Motor neuron (in vitro differentiated cells): ENCODE results near the gene CPT2. TPM values are rescaled to one million over a fixed set of nuclear protein-coding genes. Genes with fewer than 3 reads are reported as not detected.

ENCODE experiments used
- ATAC-seq, 8 experiments: fragments of 200-7000 bp; cut with Tn5 transposase; replicated peaks in 6 of 8; 2 replicates each; pipeline ENCODE4 v1.8.0; 2021; ENCODE audit warnings: mild to moderate bottlenecking in 8 of 8, moderate library complexity in 8 of 8
- H3K27ac ChIP-seq, 2 donors: fragments of 250-450 bp; sonication (Bioruptor Pico); 2 replicates each; pipeline ENCODE4 v1.9.0; 2021; ENCODE audit warnings: antibody characterized with exemption in 2 of 2, mild to moderate bottlenecking in 2 of 2, moderate library complexity in 1 of 2
- H3K4me1 ChIP-seq, 2 donors: fragments of 250-450 bp; sonication (Bioruptor Pico); replicated peaks in 1 of 2; 2 replicates each; pipeline ENCODE4 v1.6.1; 2021; ENCODE audit warnings: antibody characterized with exemption in 2 of 2, mild to moderate bottlenecking in 2 of 2, moderate library complexity in 1 of 2
- H3K4me3 ChIP-seq, 5 donors: fragments of 250-450 bp; sonication (Bioruptor Pico); 2 replicates each; pipeline ENCODE4 v1.9.0; 2021; ENCODE audit warnings: antibody characterized with exemption in 5 of 5, mild to moderate bottlenecking in 5 of 5, moderate library complexity in 4 of 5
- WGBS, 10 experiments: fragments of 450-650 bp; shearing (Covaris generic); methylation state at CpG; one replicate each; pipeline ENCODE4 v1.0.0; 2022; 5-methylcytosine and 5-hydroxymethylcytosine counted together
- in situ Hi-C, 9 experiments: fragments of 400-800 bp; cut with MboI; loops; one replicate each; pipeline ENCODE4 v1.15.0; 2021; ENCODE audit warnings: low sequenced_read_pairs in 9 of 9, low pct_unique_long_range_greater_than_20kb in 2 of 9; ENCODE audit not compliant: unreplicated experiment in 9 of 9
- total RNA-seq, 8 experiments: library from RNA; unstranded; fragments of 300-600 nt; gene quantifications; 2 replicates each; pipeline versions ENCODE4 v1.2.3 to v1.2.4, GENCODE V29; 2022

Gene CPT2
- total RNA-seq, 8 experiments from 2014 or later, result 20.1 to 28.6 (median 24.0) TPM

GRCh38 chr1:53241828-53242227 lies 45.2 kb downstream of the CPT2 start:
- in situ Hi-C loops, result no loop called here

GRCh38 chr1:53242381-53242780 lies 45.8 kb downstream of the CPT2 start:
- ATAC-seq, result no peak
- WGBS, 10 experiments, result 65 to 93% (median 83%) methylated on average over 1 to 4 of the region's 4 CpGs; no CpG with 5 or more reads in 3 of the 10 experiments
- Histone ChIP-seq H3K4me1 (peaks cover 8 to 9% of the 10 kb centered on the region in 2 donors), H3K4me3 (no peak overlapping the region), H3K27ac (no peak overlapping the region)
- in situ Hi-C loops, result no loop called here

More at GRCh38 chr1:53241828-53242227, 45.2 kb downstream of the CPT2 start:
- no peak overlapping the region for H3K4me3 ChIP-seq
- ATAC-seq, result no peak
- H3K4me1 ChIP-seq, result peaks cover 14 to 15% of the 10 kb centered on the region in 2 donors
- WGBS, 10 experiments, result 60 to 100% (median 91%) methylated on average over 1 to 2 of the region's 2 CpGs
- H3K27ac ChIP-seq, result no peak overlapping the region

GRCh38 chr1:53244141-53244540 lies 47.5 kb downstream of the CPT2 start:
- 32 to 100% (median 88%) methylated on average over 1 to 4 of the region's 4 CpGs for WGBS, 10 experiments
- in situ Hi-C loops, result no loop called here
- no peak for ATAC-seq
- Histone ChIP-seq H3K4me1 (peaks cover 2 to 3% of the 10 kb centered on the region in 2 donors), H3K27ac (no peak overlapping the region), H3K4me3 (no peak overlapping the region)

DNA sequence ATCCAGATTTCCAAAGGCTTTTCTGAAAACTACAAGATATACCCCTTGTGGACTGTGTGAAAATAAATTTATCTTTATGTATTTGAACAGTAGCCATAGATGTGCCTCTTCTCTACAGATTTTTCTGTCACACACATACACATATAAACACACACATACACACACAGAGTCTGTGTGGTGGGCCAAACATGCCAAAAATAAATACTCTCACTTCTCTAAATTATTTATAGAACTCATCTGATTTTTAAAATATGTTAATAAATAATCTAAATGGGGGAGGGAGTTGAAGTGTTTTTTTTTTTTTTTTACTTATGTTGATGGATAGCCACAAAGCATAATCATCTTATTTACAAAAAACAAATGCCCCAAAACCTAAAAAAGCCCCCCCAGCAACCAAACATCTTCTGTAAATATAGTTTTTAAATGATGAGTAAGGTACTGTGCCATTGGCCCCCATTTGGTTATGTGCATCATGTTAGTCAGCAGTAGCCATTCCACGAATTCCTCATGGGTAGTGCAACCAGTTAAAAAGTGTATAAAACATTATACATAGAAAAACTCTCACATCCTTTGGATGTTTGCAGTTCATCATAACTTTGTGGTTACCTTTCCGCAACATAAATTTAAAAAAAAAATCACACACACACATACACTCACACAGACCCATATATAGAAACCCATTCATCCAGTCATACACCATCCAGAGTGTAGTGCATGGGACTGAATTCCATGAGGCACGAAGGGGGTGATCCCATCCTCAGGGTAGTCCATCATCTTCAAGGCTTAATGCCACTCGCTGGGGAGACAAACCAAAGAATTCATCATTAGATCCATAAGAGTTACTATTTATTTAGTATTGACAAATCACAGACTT lies 49.9 kb downstream of the CPT2 start:
- Histone ChIP-seq H3K4me1 (peaks cover 0 to 11% of the 10 kb centered on the region in 2 donors), H3K4me3 (no peak overlapping the region), H3K27ac (no peak overlapping the region)
- whole genome bisulfite sequencing, 10 experiments, result 67 to 100% (median 82%) methylated on average over 1 to 4 of the region's 4 CpGs; no CpG with 5 or more reads in 3 of the 10 experiments
- peak in 1 of 8 experiments; percentile 54 for ATAC-seq
- in situ Hi-C loops, result no loop called here

GRCh38 chr1:53249706-53250105 lies 53.1 kb downstream of the CPT2 start:
- Histone ChIP-seq H3K4me3 (no peak overlapping the region), H3K27ac (no peak overlapping the region), H3K4me1 (peaks cover 0 to 11% of the 10 kb centered on the region in 2 donors)
- 31 to 100% (median 60%) methylated on average over 1 to 3 of the region's 3 CpGs; no CpG with 5 or more reads in 1 of the 10 experiments for WGBS, 10 experiments
- peak in 5 of 8 experiments; percentile 38 to 97 (median 63) for ATAC-seq
- in situ Hi-C loops, result no loop called here

DNA sequence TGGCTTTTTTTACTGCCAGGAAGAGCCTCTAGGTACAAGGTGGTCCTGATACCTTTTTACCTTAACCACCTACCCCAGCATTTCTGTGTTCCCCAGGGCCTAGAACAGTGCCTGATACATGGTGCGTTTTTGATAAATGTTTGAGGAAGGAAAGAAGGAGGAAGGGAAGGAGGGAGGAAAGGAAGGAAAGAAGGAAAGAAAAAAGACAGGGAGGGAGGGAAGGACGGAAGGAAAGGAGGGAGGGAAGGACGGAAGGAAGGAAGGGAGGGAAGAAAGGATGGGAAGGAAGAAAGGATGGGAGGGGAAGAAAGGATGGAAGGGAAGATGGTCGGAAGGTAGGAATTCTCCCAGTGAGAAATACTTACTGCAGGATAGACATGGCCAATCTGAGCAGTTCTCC lies 53.7 kb downstream of the CPT2 start:
- peaks cover 0 to 11% of the 10 kb centered on the region in 2 donors for H3K4me1 ChIP-seq
- no peak overlapping the region for H3K27ac ChIP-seq
- in situ Hi-C loops, result no loop called here
- WGBS, 10 experiments, result 67 to 100% (median 80%) methylated on average over 1 to 4 of the region's 4 CpGs; no CpG with 5 or more reads in 3 of the 10 experiments
- no peak overlapping the region for H3K4me3 ChIP-seq
- no peak for ATAC-seq

DNA sequence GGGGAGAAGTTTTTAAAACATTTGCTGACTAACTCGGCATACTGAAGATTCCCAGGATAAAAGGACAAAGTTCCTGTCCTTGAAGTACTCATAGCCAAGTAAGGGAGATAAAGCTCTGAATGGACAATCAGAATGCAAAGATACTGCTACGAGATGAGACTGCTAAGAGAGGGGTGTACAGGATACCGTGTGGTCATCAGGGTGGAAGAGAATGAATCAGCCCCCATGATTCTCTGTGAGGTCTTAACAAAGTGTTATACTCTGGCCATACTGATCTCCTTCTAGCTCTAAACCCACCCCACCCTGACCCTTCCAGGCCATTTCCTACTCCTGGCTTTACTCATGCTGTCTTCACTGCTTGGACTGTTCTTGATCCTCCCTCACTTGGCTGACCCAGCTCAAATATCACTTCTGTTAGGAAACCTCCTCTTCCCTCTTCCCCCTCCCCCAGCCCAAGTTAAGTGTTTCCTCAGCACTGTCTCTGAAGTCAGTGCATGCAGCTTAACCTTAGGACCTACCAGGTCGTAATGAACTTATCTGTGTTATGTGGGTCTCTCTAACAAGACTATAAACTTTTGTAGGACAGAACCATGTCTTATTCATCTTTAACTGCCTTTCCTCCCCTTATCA lies 57.5 kb downstream of the CPT2 start:
- WGBS, 10 experiments, result 58 to 100% (median 88%) methylated on average over 1 to 4 of the region's 4 CpGs
- Histone ChIP-seq H3K27ac (no peak overlapping the region), H3K4me1 (peaks cover 0 to 11% of the 10 kb centered on the region in 2 donors), H3K4me3 (no peak overlapping the region)
- peak in 1 of 8 experiments; percentile 53 for ATAC-seq
- in situ Hi-C loops, result no loop called here

DNA sequence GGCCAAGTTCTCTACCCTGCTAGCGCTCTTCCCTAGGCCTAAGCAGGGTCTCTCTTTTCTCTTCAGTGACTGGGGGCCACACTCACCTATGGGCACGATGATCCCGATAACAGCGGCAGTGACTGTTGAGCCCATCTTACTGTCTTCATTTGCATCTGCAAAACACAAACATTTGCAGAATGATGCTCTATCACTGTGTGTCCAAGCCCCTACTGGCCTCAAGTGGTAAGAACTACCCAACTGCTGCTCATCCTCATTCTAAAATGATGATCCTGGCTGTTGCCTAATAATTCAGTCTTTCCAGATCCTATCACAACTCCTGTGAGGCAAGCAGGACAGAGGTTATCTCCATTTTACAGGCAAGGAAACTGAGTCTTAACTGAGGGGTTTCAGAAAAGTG lies 58.4 kb downstream of the CPT2 start:
- in situ Hi-C loops, result no loop called here
- no peak for ATAC-seq
- 80 to 100% (median 100%) methylated on average over 1 to 4 of the region's 4 CpGs; no CpG with 5 or more reads in 4 of the 10 experiments for WGBS, 10 experiments
- no peak overlapping the region for H3K27ac ChIP-seq
- H3K4me3 ChIP-seq, result no peak overlapping the region
- H3K4me1 ChIP-seq, result peaks cover 0 to 4% of the 10 kb centered on the region in 2 donors

GRCh38 chr1:53256511-53257453 lies 60.2 kb downstream of the CPT2 start:
- peak in 1 of 8 experiments; percentile 17 for ATAC-seq
- no peak overlapping the region for H3K27ac ChIP-seq
- 81 to 100% (median 96%) methylated on average over 1 to 9 of the region's 11 CpGs; no CpG with 5 or more reads in 2 of the 10 experiments for WGBS, 10 experiments
- no peaks in the 10 kb centered on the region for H3K4me1 ChIP-seq
- in situ Hi-C loops, result no loop called here
- H3K4me3 ChIP-seq, result no peak overlapping the region

GRCh38 chr1:53257454-53258081 lies 60.9 kb downstream of the CPT2 start:
- no peaks in the 10 kb centered on the region for H3K4me1 ChIP-seq
- H3K27ac ChIP-seq, result no peak overlapping the region
- 79 to 100% (median 88%) methylated on average over 2 to 5 of the region's 5 CpGs for WGBS, 10 experiments
- ATAC-seq, result peak in 1 of 8 experiments; percentile 51
- in situ Hi-C loops, result no loop called here
- H3K4me3 ChIP-seq, result no peak overlapping the region

GRCh38 chr1:53258216-53258615 lies 61.6 kb downstream of the CPT2 start:
- in situ Hi-C loops, result no loop called here
- no peak overlapping the region for H3K27ac ChIP-seq
- no peak for ATAC-seq
- no peak overlapping the region for H3K4me3 ChIP-seq
- 22 to 86% (median 75%) methylated on average over 1 of the region's 1 CpG; no CpG with 5 or more reads in 6 of the 10 experiments for WGBS, 10 experiments
- H3K4me1 ChIP-seq, result no peaks in the 10 kb centered on the region

- Histone ChIP-seq H3K4me3 (no peak overlapping the region), H3K4me1 (no peaks in the 10 kb centered on the region), H3K27ac (no peak overlapping the region)
- in situ Hi-C loops, result no loop called here
- 80 to 100% (median 96%) methylated on average over 1 to 2 of the region's 2 CpGs; no CpG with 5 or more reads in 3 of the 10 experiments for WGBS, 10 experiments
- ATAC-seq, result no peak
These were observed 63.3 kb downstream of the CPT2 start for GRCh38 chr1:53259932-53260331.
